Cardiac fibroblast (primary cell): ENCODE results near the gene TLE4.
"Not testable (repeated sequence)": the region's sequence is repeated elsewhere in the genome, so short reads cannot be mapped to it uniquely, and the experiment has no call there.

Experiments used
- DNase-seq, 2 donors: peaks; one replicate each; pipeline versions ENCODE4 v3.0.0 to v3.0.0-alpha.2; 2010; ENCODE audit warnings: low read depth in 2 of 2
- H3K4me3 ChIP-seq, 2 donors: replicated peaks in 1 of 2; 1 replicate in 1 of 2; 2 replicates in 1 of 2; pipeline ENCODE4 v1.5.1; 2011; ENCODE audit warnings: low read depth in 2 of 2, low read length in 2 of 2, mild to moderate bottlenecking in 2 of 2, moderate library complexity in 1 of 2
- CTCF ChIP-seq: IDR thresholded peaks from one replicate; pipeline ENCODE4 v1.5.1; 2011; ENCODE audit warnings: low read depth, mild to moderate bottlenecking, low read length, inconsistent platforms

Gene TLE4

DNA sequence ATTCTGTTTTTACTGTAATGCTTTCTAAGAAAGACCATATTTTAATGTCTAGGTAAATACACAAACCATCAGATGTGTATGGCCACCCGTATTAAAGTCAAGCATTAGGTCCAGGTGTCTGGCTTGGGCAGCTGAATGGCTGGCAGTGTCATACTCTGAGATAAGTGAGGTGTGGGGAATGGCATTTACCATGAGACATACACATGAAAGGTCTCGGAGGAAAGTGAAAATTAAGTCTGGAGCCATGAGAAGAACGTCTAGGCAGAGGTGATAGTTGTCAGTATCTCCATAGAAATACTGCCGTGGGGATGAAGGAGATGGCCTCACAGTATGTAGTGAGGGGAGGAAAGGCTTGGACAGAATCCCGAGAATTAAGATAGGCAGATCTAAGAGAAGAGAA lies 164.3 kb downstream of the TLE4 start:
- DNase-seq: no peak
- no peak for TF ChIP-seq CTCF
- H3K4me3 ChIP-seq: no peak overlapping the region

GRCh38 chr9:79741381-79741780 lies 169.6 kb downstream of the TLE4 start:
- H3K4me3 ChIP-seq: no peak overlapping the region
- peak in 1 of 2 donors; percentile 4 for DNase-seq
- no peak for TF ChIP-seq CTCF

- H3K4me3 ChIP-seq: no peak overlapping the region
- no peak for TF ChIP-seq CTCF
- no peak for DNase-seq
These were observed 170.5 kb downstream of the TLE4 start for GRCh38 chr9:79742110-79742721.

- no peak for TF ChIP-seq CTCF
- no peak overlapping the region for H3K4me3 ChIP-seq
- DNase-seq: no peak
These were observed 172.8 kb downstream of the TLE4 start for GRCh38 chr9:79744521-79744920.

GRCh38 chr9:79745752-79746336 lies 174.1 kb downstream of the TLE4 start:
- no peak for TF ChIP-seq CTCF

GRCh38 chr9:79751895-79752466 lies 180.2 kb downstream of the TLE4 start:
- not testable (repeated sequence) for DNase-seq, H3K4me3 ChIP-seq

More at GRCh38 chr9:79745752-79746336, 174.1 kb downstream of the TLE4 start:
- DNase-seq: no peak
- H3K4me3 ChIP-seq: no peak overlapping the region

GRCh38 chr9:79756414-79756813 lies 184.6 kb downstream of the TLE4 start:
- no peak for TF ChIP-seq CTCF
- no peak for DNase-seq
- no peak overlapping the region for H3K4me3 ChIP-seq
